ENCODE measurements around the gene GLP2R.

- TF ChIP-seq TAF1 (IDR thresholded peaks at IDR 0.05; ENCODE audit: borderline replicate concordance, insufficient read depth, low read length), result no peak
- TF ChIP-seq POLR2AphosphoS5 (IDR thresholded peaks at IDR 0.05; ENCODE audit: low read depth, low read length), result no peak
- TF ChIP-seq, protein P1, sequence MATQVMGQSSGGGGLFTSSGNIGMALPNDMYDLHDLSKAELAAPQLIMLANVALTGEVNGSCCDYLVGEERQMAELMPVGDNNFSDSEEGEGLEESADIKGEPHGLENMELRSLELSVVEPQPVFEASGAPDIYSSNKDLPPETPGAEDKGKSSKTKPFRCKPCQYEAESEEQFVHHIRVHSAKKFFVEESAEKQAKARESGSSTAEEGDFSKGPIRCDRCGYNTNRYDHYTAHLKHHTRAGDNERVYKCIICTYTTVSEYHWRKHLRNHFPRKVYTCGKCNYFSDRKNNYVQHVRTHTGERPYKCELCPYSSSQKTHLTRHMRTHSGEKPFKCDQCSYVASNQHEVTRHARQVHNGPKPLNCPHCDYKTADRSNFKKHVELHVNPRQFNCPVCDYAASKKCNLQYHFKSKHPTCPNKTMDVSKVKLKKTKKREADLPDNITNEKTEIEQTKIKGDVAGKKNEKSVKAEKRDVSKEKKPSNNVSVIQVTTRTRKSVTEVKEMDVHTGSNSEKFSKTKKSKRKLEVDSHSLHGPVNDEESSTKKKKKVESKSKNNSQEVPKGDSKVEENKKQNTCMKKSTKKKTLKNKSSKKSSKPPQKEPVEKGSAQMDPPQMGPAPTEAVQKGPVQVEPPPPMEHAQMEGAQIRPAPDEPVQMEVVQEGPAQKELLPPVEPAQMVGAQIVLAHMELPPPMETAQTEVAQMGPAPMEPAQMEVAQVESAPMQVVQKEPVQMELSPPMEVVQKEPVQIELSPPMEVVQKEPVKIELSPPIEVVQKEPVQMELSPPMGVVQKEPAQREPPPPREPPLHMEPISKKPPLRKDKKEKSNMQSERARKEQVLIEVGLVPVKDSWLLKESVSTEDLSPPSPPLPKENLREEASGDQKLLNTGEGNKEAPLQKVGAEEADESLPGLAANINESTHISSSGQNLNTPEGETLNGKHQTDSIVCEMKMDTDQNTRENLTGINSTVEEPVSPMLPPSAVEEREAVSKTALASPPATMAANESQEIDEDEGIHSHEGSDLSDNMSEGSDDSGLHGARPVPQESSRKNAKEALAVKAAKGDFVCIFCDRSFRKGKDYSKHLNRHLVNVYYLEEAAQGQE (IDR thresholded peaks at IDR 0.05; ENCODE audit: insufficient read depth in 1 of 2, low read depth in 2 of 2, low read length in 2 of 2), result no peak
- no peak for TF ChIP-seq SIN3A (IDR thresholded peaks at IDR 0.05; ENCODE audit: borderline replicate concordance, insufficient read depth, low read length)
- no peak for TF ChIP-seq FOXP2 (optimal IDR thresholded peaks at IDR 0.05; ENCODE audit: borderline replicate concordance, extremely low read depth, extremely low read length, insufficient read depth)
Observed at GRCh38 chr17:9860851-9861250, 35.1 kb downstream of the GLP2R start.

All from PFSK-1 (cell line).